ENCODE data around the gene TRUB1.

Gene TRUB1

GRCh38 chr10:114982989-114983388 is 45.0 kb downstream of the TRUB1 start:
- DNase-seq: no peak

DNA sequence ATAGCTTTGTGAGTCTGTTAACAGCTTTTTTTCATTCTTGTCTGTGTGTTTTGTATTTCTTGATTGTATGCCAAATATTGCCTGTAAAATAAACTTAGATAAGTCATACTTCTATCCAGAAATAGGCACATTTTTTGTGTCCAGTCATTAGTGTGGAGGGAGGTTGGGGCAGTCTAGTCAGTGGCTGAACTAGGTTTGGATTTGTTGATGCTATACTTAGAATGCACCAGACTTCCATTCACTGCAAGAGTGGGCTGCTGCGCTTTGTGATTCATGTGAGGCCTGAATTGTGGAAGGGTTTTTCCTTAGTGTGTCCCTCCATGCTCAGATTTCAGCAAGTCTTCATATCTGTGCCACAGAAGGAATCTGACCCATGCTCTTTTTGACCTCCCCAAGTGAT is 50.0 kb downstream of the TRUB1 start:
- DNase-seq: no peak

DNA sequence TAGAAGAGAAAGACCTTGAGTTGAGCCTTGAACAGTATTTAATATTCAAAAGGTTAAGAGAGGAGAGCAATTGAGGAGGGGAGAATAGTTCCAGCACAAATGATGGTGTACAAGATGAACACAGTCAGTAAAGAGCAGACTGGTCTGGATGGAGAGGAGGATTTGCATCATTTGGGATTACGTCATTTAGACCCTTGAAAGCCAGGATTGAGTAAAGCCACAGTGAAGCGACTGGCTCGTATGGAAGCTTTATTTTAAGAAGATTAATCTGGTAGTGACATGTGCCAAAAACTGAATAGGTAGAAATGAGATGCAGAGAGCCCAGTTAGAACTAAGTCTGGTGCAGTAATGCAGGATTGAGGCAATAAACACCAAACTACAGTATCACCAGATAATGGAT is 52.6 kb downstream of the TRUB1 start:
- DNase-seq: no peak

GRCh38 chr10:114990991-114991390 is 53.0 kb downstream of the TRUB1 start:
- no peak for DNase-seq

DNA sequence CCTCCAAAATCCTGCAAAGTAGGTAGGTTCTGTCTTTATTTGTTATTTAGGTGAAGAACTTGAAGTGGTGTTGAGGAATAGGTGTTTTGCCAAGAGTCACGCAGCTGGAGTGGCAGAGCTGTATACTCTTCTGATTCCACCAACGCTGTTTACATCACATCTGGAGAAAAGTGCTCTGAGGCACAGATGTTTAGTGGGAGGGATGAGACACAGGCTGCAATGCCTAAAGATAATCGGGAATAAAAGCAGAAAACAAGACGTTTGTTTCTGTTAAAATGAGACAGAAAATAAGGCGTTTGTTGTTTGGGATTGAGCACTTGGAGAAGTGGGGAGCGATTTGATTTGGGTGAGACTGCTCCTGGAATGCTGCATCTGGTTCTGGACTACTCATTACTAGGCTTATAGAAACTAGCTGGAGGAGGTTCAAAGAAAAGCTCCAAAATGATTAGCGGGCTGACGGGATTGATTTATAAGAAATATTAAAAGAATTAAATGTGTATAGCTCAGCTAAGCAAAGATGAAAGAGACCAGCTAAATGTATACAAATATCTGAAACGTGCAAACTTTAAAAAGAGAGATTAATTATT is 54.3 kb downstream of the TRUB1 start:
- no peak for DNase-seq

GRCh38 chr10:114995468-114996247 is 57.7 kb downstream of the TRUB1 start:
- DNase-seq: no peak

DNA sequence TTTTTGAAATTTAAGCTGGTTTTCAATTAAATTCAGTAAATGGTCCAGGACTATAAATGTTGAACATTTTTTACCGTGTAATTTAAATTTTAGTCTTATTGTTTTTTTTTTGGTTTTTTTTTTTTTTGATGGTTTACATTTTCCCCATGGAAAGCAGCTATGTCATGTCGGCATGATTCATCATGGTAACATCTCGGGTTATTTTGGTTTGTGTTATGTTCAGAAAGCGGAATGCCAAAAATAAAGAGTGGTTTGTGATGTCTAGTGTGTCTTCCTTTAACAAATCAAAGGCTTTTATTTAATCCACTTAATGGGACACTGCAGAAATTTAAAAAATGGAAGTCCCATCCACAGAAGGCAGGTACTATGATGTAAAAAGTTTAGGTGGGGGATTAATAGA is 58.5 kb downstream of the TRUB1 start:
- DNase-seq: no peak

- no peak for DNase-seq
Measured at GRCh38 chr10:114998993-114999392, 61.0 kb downstream of the TRUB1 start.

- DNase-seq: no peak
Measured at GRCh38 chr10:115001506-115002381, 63.7 kb downstream of the TRUB1 start.

DNA sequence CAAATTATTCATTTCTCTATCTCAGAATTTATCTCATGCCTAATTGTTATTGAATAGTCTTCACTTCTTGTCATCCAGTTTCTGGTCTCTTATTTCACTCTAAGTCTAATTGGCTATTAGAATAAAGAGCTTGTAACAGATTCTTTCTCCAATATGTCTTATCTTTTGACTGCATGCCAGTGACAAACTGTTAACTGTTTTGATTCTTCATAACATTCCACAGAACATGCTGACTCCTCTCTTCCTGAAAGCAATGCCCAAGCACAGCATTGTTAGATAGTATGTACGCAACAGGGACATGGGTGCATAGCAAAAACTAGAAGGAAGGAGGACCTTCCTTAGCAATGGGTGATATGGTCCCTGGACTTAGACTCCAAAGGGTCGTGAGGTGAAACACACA is 65.4 kb downstream of the TRUB1 start:
- no peak for DNase-seq

DNA sequence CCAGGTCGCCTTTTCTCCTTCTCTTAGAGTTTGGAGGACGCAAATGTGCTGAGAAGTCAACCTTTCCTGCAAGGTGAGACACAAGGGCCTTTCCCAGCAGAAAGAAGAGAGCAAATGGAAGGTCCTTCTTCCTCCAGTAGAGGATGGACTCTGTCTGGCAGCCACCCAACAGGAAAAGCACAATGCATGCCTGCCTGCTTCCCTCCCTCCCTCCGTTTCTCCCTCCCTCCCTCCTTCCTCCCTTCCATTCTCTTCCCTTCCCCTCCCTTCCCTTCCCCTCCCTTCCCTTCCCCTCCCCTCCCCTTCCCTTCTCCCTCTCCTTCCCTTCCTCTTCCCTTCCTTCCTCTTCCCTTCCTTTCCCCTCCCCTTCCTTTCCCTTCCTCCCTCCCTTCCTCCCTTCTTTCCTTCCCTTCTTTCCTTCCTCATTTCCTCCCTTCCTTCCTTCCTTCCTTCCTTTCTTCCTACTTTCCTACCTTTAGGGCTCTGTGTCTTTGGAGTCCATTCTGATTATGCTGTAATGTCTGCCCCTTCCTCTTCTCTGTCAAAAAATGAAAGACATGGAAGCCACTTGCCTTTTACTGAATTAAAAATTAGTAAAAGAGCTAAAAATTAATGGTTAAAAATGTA is 66.4 kb downstream of the TRUB1 start:
- no peak for DNase-seq

DNA sequence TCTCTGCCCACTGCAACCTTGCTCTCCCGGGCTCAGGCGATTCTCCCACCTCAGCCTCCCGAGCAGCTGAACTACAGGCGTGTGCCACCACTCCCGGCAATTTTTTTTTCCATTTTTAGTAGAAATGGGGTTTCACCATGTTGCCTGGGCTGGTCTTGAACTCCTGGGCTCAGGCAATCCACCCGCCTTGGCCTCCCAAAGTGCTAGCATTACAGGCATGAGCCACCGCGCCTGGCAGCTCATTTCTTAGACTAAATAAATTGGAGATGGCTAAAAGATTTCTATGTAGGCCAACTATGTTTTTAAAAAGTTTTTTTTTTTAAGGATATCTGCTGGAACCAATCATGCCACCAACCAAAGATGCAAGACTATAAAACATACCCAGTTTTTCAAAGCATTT is 67.8 kb downstream of the TRUB1 start:
- DNase-seq: no peak

DNA sequence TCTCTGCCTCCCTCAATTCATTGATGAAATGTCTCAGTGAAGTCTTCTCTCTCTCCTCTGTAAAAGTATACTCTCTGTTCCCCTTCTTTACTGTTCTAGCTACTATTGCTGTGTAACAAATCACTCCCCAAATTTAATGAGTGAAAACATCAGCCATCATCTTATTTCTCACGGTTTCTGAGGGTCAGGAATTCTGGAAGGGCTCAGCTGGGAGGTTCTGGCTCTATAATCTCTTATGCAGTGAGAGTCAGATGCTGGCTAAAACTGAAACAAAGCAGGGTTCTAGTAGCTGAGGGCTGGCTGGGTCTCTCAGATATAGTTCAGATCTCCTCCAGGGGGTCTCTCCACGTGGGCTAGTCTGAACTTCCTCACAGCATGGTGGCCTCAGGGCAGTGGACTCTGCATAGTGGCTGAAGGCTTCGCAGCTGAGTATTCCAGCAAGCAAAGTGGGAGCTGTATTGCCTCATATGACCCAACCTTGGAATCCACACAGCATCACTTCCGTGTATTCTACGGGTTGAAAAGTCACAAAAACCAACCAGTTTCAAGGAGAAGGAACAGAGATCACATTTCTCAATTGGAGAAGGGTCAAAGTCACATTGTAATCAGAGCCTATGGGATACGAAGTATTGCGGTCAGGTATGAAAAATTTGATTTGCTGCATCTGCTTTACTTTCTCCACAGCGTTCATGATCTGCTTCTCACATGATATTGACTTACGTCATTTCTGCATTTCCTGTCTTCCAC is 80.4 kb downstream of the TRUB1 start:
- DNase-seq: no peak

DNA sequence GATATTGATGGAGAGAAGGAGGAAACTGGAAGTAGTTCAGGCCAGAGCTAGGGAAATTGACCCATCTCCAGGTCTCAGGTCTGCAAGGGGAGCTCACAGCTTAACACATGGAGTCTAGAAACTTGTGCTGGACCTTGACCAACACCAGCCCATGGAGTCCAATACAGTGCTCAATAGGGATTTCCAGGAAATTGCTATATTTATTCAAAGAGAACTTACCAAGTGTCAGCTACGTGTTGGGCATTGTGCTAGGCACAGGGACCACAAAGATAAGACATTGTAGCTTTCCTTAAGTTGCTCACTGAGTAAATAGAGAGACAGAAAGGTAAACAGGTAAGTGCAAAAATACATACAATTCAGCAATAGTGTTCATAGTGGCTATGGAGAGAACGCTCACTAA is 82.5 kb downstream of the TRUB1 start:
- DNase-seq: no peak

DNA sequence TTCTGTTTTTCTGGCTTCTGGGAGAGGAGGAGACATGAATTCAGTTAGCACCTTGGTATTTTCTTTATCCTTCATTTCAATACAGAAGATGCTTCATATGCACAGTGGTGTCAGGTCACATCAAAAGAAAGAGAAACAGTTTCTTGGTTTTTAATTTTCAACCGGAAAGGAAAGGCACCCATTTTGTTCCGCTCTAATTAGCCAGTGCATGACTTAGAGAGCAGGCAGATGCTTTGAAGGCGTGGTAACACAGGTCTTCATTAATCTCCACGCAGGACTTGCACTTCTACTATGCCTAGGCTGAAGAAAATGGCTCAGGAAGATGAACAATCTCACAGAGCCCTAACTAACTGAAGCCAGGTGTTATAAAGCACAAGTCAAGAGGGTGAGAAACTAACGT is 84.7 kb downstream of the TRUB1 start:
- DNase-seq: no peak

- no peak for DNase-seq
Measured at GRCh38 chr10:115023715-115024114, 85.7 kb downstream of the TRUB1 start.

DNA sequence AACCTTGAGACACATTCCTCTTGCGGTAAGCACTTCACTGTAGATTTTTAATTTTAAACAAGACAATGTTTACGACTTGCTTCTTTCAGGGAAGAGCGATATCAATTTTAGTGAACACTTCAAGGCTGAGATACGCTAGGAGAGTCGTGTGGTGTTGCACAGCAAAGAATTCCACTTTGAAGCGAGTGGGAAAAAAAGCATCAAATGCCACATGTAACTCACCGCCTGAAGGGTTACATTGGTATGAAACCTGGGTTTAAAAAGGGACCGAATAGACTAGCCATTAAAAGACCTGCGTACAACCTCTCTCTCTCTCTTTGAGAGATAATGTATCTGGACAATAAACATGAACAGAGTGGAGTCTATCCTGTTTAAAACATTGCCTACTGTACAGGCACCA is 86.4 kb downstream of the TRUB1 start:
- no peak for DNase-seq

GRCh38 chr10:115026056-115026745 is 88.2 kb downstream of the TRUB1 start:
- DNase-seq: no peak

DNA sequence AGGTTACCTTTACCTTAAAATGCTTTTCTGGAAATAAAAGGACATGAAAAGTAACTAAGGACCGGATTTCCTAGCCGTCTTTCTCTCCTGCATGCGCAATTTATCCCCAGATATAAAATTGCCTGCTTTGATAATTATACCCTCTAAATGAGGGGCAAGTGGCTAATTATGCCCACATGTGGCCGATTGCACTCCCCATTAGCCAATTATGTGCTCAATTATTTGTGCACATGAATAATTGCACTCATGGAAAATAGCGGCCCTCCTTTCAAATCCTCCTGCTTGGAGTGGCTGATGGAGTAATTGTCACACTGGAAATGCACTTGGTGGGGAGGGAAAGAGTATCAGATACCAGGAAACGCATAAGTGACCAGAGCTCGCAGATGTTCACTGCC is 88.7 kb downstream of the TRUB1 start:
- DNase-seq: no peak
